Endothelial cell of umbilical vein (primary cell): ENCODE results near the gene LCN2. TPM values are rescaled to one million over a fixed set of nuclear protein-coding genes. Genes with fewer than 3 reads are reported as not detected.

ENCODE experiments used
- BruUV-seq: library from RNA; stranded (reverse); fragments of 400-500 nt; replicated peaks from 2 replicates; lab custom pipeline; 2021; lab: Mats Ljungman, UMichigan
- CTCF ChIA-PET: fragments of 300-600, 350-600 bp; sonication (Branson Sonifier 250); formaldehyde crosslinking; loops from one replicate; lab custom pipeline; 2021; ENCODE audit warnings: antibody characterized with exemption, inconsistent platforms; lab: Charles Lee
- POLR2A ChIA-PET: fragments of 300-600, 350-600 bp; sonication (Branson Sonifier 250); formaldehyde crosslinking; loops from one replicate; lab custom pipeline; 2021; ENCODE audit warnings: antibody characterized with exemption, inconsistent platforms; lab: Charles Lee
- DNase-seq: peaks from one replicate; pipeline ENCODE4 v3.0.0-alpha.2; 2011; ENCODE audit warnings: low read depth, low spot score
- FAIRE-seq: peaks from 2 replicates; lab custom pipeline; 2011; peaks lifted over from hg19 to GRCh38; lab: Jason Lieb, UNC
- H2AFZ ChIP-seq: 2 replicates; pipeline ENCODE4 v1.6.0; 2012; ENCODE audit warnings: low read depth, low read length, control low read depth, inconsistent platforms
- H3K27ac ChIP-seq: 2 replicates; pipeline ENCODE4 v1.5.1; 2011; ENCODE audit warnings: low read depth, mild to moderate bottlenecking, control low read depth, low read length, moderate library complexity; ENCODE audit not compliant: insufficient read depth
- H3K27me3 ChIP-seq, 2 experiments: 2 replicates each; pipeline versions ENCODE4 v1.6.0 to v1.6.1; 2011; ENCODE audit warnings: low read length in 2 of 2, mixed read lengths in 1 of 2; ENCODE audit not compliant: control insufficient read depth in 2 of 2, insufficient read depth in 2 of 2
- H3K36me3 ChIP-seq, 2 experiments: 2 replicates in 1 of 2; 3 replicates in 1 of 2; pipeline ENCODE4 v1.5.1; 2011; ENCODE audit warnings: low read length in 2 of 2, mild to moderate bottlenecking in 1 of 2, moderate library complexity in 1 of 2; ENCODE audit not compliant: control insufficient read depth in 2 of 2, insufficient read depth in 2 of 2; ENCODE audit errors: extremely low read depth in 1 of 2
- H3K4me1 ChIP-seq: 3 replicates; pipeline ENCODE4 v1.5.1; 2011; ENCODE audit warnings: mild to moderate bottlenecking, low read length; ENCODE audit not compliant: control insufficient read depth, insufficient read depth; ENCODE audit errors: extremely low read depth
- H3K4me2 ChIP-seq: 2 replicates; pipeline ENCODE4 v1.6.1; 2011; ENCODE audit warnings: low read length, control low read depth, mixed read lengths; ENCODE audit not compliant: insufficient read depth
- H3K4me3 ChIP-seq, 3 experiments: fragments of 200-600 bp in 1 of 3; sonication (generic), shearing (Covaris generic) in 1 of 3; replicated peaks in 1 of 3; 2 replicates each; pipeline ENCODE4 v1.5.1; 2011 to 2016; ENCODE audit warnings: control low read depth in 3 of 3, low read length in 3 of 3, mild to moderate bottlenecking in 2 of 3, inconsistent platforms in 1 of 3, low read depth in 1 of 3, moderate library complexity in 1 of 3; ENCODE audit not compliant: insufficient read depth in 1 of 3
- H3K79me2 ChIP-seq: 2 replicates; pipeline ENCODE4 v1.6.0; 2012; ENCODE audit warnings: low read length, inconsistent platforms; ENCODE audit not compliant: control insufficient read depth, insufficient read depth
- H3K9ac ChIP-seq: replicated peaks from 2 replicates; pipeline ENCODE3; 2011; ENCODE audit warnings: low read length, control low read depth; ENCODE audit not compliant: insufficient read depth; ENCODE audit errors: extremely low read depth
- H3K9me1 ChIP-seq: replicated peaks from 3 replicates; pipeline ENCODE4 v1.6.0; 2011; ENCODE audit warnings: mild to moderate bottlenecking, low read length; ENCODE audit not compliant: control insufficient read depth, insufficient read depth; ENCODE audit errors: extremely low read depth
- H3K9me3 ChIP-seq: replicated peaks from 2 replicates; pipeline ENCODE4 v1.5.1; 2012; ENCODE audit warnings: low read length, inconsistent platforms; ENCODE audit not compliant: control insufficient read depth, insufficient read depth
- H4K20me1 ChIP-seq: replicated peaks from 2 replicates; pipeline ENCODE3; 2011; ENCODE audit warnings: mild to moderate bottlenecking, low read length; ENCODE audit not compliant: control insufficient read depth, insufficient read depth; ENCODE audit errors: extremely low read depth
- CTCF ChIP-seq, 2 donors: IDR thresholded peaks; 1 replicate in 1 of 2; 2 replicates in 1 of 2; pipeline ENCODE4 v1.5.1; 2011; ENCODE audit warnings: low read length in 2 of 2, mild to moderate bottlenecking in 2 of 2, moderate library complexity in 2 of 2, control low read depth in 1 of 2, inconsistent platforms in 1 of 2, low read depth in 1 of 2; ENCODE audit not compliant: insufficient read depth in 1 of 2; ENCODE audit errors: extremely low read depth in 1 of 2
- EZH2 ChIP-seq: IDR thresholded peaks from 2 replicates; pipeline ENCODE4 v1.6.1; 2012; ENCODE audit warnings: borderline replicate concordance, low read depth, mild to moderate bottlenecking, moderate library complexity, low read length, inconsistent platforms; ENCODE audit not compliant: severe bottlenecking
- FOS ChIP-seq: IDR thresholded peaks from 2 replicates; pipeline ENCODE4 v1.6.1; 2011; ENCODE audit warnings: mild to moderate bottlenecking, low read length, moderate library complexity, borderline replicate concordance; ENCODE audit not compliant: insufficient read depth
- GATA2 ChIP-seq: IDR thresholded peaks from 2 replicates; pipeline ENCODE4 v1.7.0; 2011; ENCODE audit warnings: low read depth, mild to moderate bottlenecking, moderate library complexity, mixed read lengths, low read length; ENCODE audit not compliant: insufficient read length, insufficient read depth
- JUN ChIP-seq: IDR thresholded peaks from 2 replicates; pipeline ENCODE4 v1.6.1; 2011; ENCODE audit warnings: borderline replicate concordance, low read depth; ENCODE audit not compliant: insufficient read length, insufficient read depth
- MAX ChIP-seq: IDR thresholded peaks from 2 replicates; pipeline ENCODE4 v1.6.1; 2011; ENCODE audit not compliant: insufficient read depth, insufficient read length
- MYC ChIP-seq: IDR thresholded peaks from one replicate; pipeline ENCODE4 v1.6.1; 2011; ENCODE audit warnings: mild to moderate bottlenecking, low read depth, low read length
- POLR2A ChIP-seq: IDR thresholded peaks from 2 replicates; pipeline ENCODE4 v1.6.1; 2012; ENCODE audit warnings: low read depth, mild to moderate bottlenecking, control low read depth, low read length
- POLR2AphosphoS5 ChIP-seq: IDR thresholded peaks from 2 replicates; pipeline ENCODE4 v1.6.1; 2012; ENCODE audit warnings: low read depth, mild to moderate bottlenecking, control low read depth, low read length, moderate library complexity; ENCODE audit not compliant: insufficient read depth
- dilution Hi-C: fragments of 300-500 bp; cut with MboI; formaldehyde crosslinking; loops from one replicate; pipeline ENCODE4 v1.15.0; 2019; ENCODE audit warnings: low sequenced_read_pairs; ENCODE audit not compliant: extremely low pct_ligation_motif_present
- intact Hi-C: fragments of 100-400 bp; cut with micrococcal nuclease; formaldehyde crosslinking; loops from one replicate; pipeline ENCODE4 v1.10.0; 2022
- polyA plus RNA-seq, 4 experiments: library from polyadenylated mRNA; depleted of rRNA in 3 of 4; stranded (reverse) in 3 of 4; unstranded in 1 of 4; fragments of >200 nt; gene quantifications; 2 replicates each; pipeline versions ENCODE4 v1.2.1 to v1.2.3, GENCODE V29; 2011 to 2012; ENCODE audit warnings: missing spikeins in 1 of 4
- total RNA-seq: library from RNA; stranded (reverse); gene quantifications from 2 replicates; pipeline ENCODE4 v1.2.3, GENCODE V29; 2021

LCN2 gene
- total and polyA plus RNA-seq, 2 donors (not counting 3 experiments of a cell fraction or from before 2014, with no cell fraction given) = not detected

GRCh38 chr9:128127568-128127989 is 21.7 kb upstream of the LCN2 start, which contains the start of gene PTGES2:
PTGES2 (minus strand) TSS chr9:128127729; CDS start chr9:128127717, 12 bp downstream.
- CTCF ChIA-PET = interaction anchor here (2.3 kb wide), 1 partner anchor 10 kb away, joined by 31 read pairs; no protein-coding TSS in a partner anchor
- H4K20me1 ChIP-seq = no peaks in the 10 kb centered on the region

More at GRCh38 chr9:128127568-128127989, 21.7 kb upstream of the LCN2 start, which contains the start of gene PTGES2:
- H3K27me3 ChIP-seq = peaks cover 5% of the 10 kb centered on the region in 2 experiments
- H3K9me1 ChIP-seq = no peaks in the 10 kb centered on the region
- peak within 1 kb of the TSS; percentile 82 for H3K4me2 ChIP-seq
- H3K4me1 ChIP-seq = peaks cover 11% of the 10 kb centered on the region
- no TSS peak for BruUV-seq
- TF ChIP-seq JUN = no peak
- peak; percentile 66 for TF ChIP-seq POLR2A
- peak; percentile 6 for TF ChIP-seq FOS
- no peak for TF ChIP-seq MYC
- TF ChIP-seq MAX = peak; percentile 46
- no peak for TF ChIP-seq EZH2
- no peak for TF ChIP-seq CTCF (IDR thresholded peaks at IDR 0.05; ENCODE audit: extremely low read depth in 1 of 2, insufficient read depth in 1 of 2, low read depth in 1 of 2, low read length in 2 of 2)
- TF ChIP-seq GATA2 = no peak
- no peak for TF ChIP-seq POLR2AphosphoS5
- dilution Hi-C loops (no loop called here), intact Hi-C loops (loop anchor here (1.0 kb wide), 1 partner anchor 10 kb away; no protein-coding TSS in a partner anchor)
- H3K9me3 ChIP-seq = no peaks in the 10 kb centered on the region
- POLR2A ChIA-PET = no interaction called here
- peak within 1 kb of the TSS; percentile 76 for H3K27ac ChIP-seq
- peak within 1 kb of the TSS; percentile 83 to 92 (median 90) for H3K4me3 ChIP-seq
- FAIRE-seq (peak; percentile 80), DNase-seq (peak; percentile 81)
- peak within 1 kb of the TSS; percentile 91 for H3K9ac ChIP-seq
- H3K36me3 ChIP-seq = peaks cover 0 to 7% of the 10 kb centered on the region in 2 experiments
- peak within 1 kb of the TSS; percentile 86 for H2AFZ ChIP-seq
- peaks cover 11% of the 10 kb centered on the region for H3K79me2 ChIP-seq
